Gastroesophageal sphincter (tissue), 3 donors: Measurements from ENCODE around the gene PLA2G4D.

Source experiments
- CTCF ChIP-seq, 4 experiments: fragments of 200-600 bp in 2 of 4; fragments of 450-650 bp in 2 of 4; sonication (generic) in 1 of 4; IDR thresholded peaks; one replicate each; pipeline ENCODE4 v1.5.1; 2017 to 2019; ENCODE audit warnings: antibody characterized with exemption in 4 of 4, mild to moderate bottlenecking in 2 of 4, moderate library complexity in 2 of 4
- POLR2A ChIP-seq, 2 donors: fragments of 450-650 bp; IDR thresholded peaks; one replicate each; pipeline ENCODE4 v1.6.1; 2017; ENCODE audit warnings: antibody characterized with exemption in 2 of 2, mild to moderate bottlenecking in 2 of 2, moderate library complexity in 1 of 2
- POLR2AphosphoS5 ChIP-seq: sonication (generic); formaldehyde crosslinking; IDR thresholded peaks from one replicate; pipeline ENCODE4 v1.6.1; 2017; ENCODE audit warnings: antibody characterized with exemption

GRCh38 chr15:42131006-42131405 is 36.6 kb upstream of the PLA2G4D start:
- no peak for TF ChIP-seq POLR2AphosphoS5
- TF ChIP-seq POLR2A (IDR thresholded peaks at IDR 0.05) = no peak
- no peak for TF ChIP-seq CTCF (IDR thresholded peaks at IDR 0.05)
